Lower lobe of right lung (tissue), 2 donors: ENCODE measurements around the gene LRRC23. TPM values are rescaled to one million over a fixed set of nuclear protein-coding genes. Genes with fewer than 3 reads are reported as not detected.

ENCODE experiments used
- ATAC-seq, 2 donors: fragments of 200-7000 bp; cut with Tn5 transposase; one replicate each; pipeline ENCODE4 v1.9.1; 2020 to 2022; ENCODE audit warnings: mild to moderate bottlenecking in 2 of 2, moderate library complexity in 2 of 2
- DNase-seq: peaks from one replicate; pipeline ENCODE4 v3.0.0-alpha.2; 2020
- H3K27ac ChIP-seq: fragments of 200-600 bp; one replicate; pipeline ENCODE4 v1.8.0; 2022
- H3K27me3 ChIP-seq: fragments of 200-600 bp; one replicate; pipeline ENCODE4 v1.8.0; 2022; ENCODE audit warnings: low read depth
- H3K36me3 ChIP-seq: fragments of 200-600 bp; one replicate; pipeline ENCODE4 v1.8.0; 2022; ENCODE audit warnings: mild to moderate bottlenecking
- H3K4me1 ChIP-seq: fragments of 200-600 bp; one replicate; pipeline ENCODE4 v1.8.0; 2022
- H3K4me3 ChIP-seq: fragments of 200-600 bp; one replicate; pipeline ENCODE4 v1.8.0; 2022; ENCODE audit warnings: mild to moderate bottlenecking
- H3K9me3 ChIP-seq: fragments of 200-600 bp; one replicate; pipeline ENCODE4 v1.8.0; 2022
- CTCF ChIP-seq: fragments of 200-600 bp; IDR thresholded peaks from one replicate; pipeline ENCODE4 v1.8.0; 2022; ENCODE audit warnings: antibody characterized with exemption, mild to moderate bottlenecking
- intact Hi-C: fragments of 100-400 bp; cut with DNase I; formaldehyde crosslinking; loops from one replicate; pipeline ENCODE4 v1.11.0; 2022
- total RNA-seq: library from RNA; stranded (reverse); fragmentation: NEBNext Ultra II Directional; extraction: Animal tissue kit (Norgen Biotek cat#: 25700); gene quantifications from one replicate; pipeline ENCODE4 v1.2.1, GENCODE V29; 2021
- donor health status: DM: no; HTN: yes; CAD: no; lungs with severe emphysema.

Gene LRRC23
- total RNA-seq, 1 donor from 2014 or later, result 26.6 TPM

- TF ChIP-seq CTCF, result no peak
- peak; percentile 54 to 65 for ATAC-seq
- no peaks in the 10 kb centered on the region for H3K27me3 ChIP-seq
- no peaks in the 10 kb centered on the region for H3K9me3 ChIP-seq
- peak; percentile 77 for DNase-seq
- peak overlapping the region; percentile 82 for H3K4me3 ChIP-seq
- intact Hi-C loops, result no loop called here
- peaks cover 43% of the 10 kb centered on the region for H3K36me3 ChIP-seq
- peaks cover 48% of the 10 kb centered on the region for H3K4me1 ChIP-seq
- H3K27ac ChIP-seq, result peak overlapping the region; percentile 99
Measured at GRCh38 chr12:6943389-6943721, 38.7 kb downstream of the LRRC23 start.

- intact Hi-C loops, result no loop called here
Measured at GRCh38 chr12:6943722-6944380, 39.2 kb downstream of the LRRC23 start, which contains the start of the genes C12orf57 and RNU7-1. TSS of gene C12orf57 (plus strand) at chr12:6944022. CDS start at chr12:6944122, 100 bp downstream. TSS of gene RNU7-1 (plus strand) at chr12:6943816.

GRCh38 chr12:6944381-6945186, 40.0 kb downstream of the LRRC23 start:
- peak; percentile 93 for TF ChIP-seq CTCF
- H3K36me3 ChIP-seq, result peaks cover 36% of the 10 kb centered on the region
- H3K4me3 ChIP-seq, result peak overlapping the region; percentile 82
- H3K27ac ChIP-seq, result peak overlapping the region; percentile 99
- DNase-seq (peak; percentile 95), ATAC-seq (peak; percentile 82 to 85)
- intact Hi-C loops, result no loop called here
- H3K27me3 ChIP-seq, result no peaks in the 10 kb centered on the region
- no peaks in the 10 kb centered on the region for H3K9me3 ChIP-seq
- H3K4me1 ChIP-seq, result peaks cover 47% of the 10 kb centered on the region

More at GRCh38 chr12:6943722-6944380, 39.2 kb downstream of the LRRC23 start, which contains the start of the genes C12orf57 and RNU7-1:
- peak within 1 kb of the TSS; percentile 99 for H3K27ac ChIP-seq
- H3K4me3 ChIP-seq, result peak within 1 kb of the TSS; percentile 82
- H3K36me3 ChIP-seq, result peaks cover 42% of the 10 kb centered on the region
- TF ChIP-seq CTCF, result no peak
- peak; percentile 56 to 66 for ATAC-seq
- H3K4me1 ChIP-seq, result peaks cover 47% of the 10 kb centered on the region
- no peaks in the 10 kb centered on the region for H3K27me3 ChIP-seq
- no peaks in the 10 kb centered on the region for H3K9me3 ChIP-seq
- peak; percentile 81 for DNase-seq

- DNase-seq (peak; percentile 47), ATAC-seq (no peak)
- no peaks in the 10 kb centered on the region for H3K27me3 ChIP-seq
- peak overlapping the region; percentile 44 for H3K4me3 ChIP-seq
- no peaks in the 10 kb centered on the region for H3K9me3 ChIP-seq
- peak overlapping the region; percentile 78 for H3K27ac ChIP-seq
- H3K4me1 ChIP-seq, result peaks cover 56% of the 10 kb centered on the region
- TF ChIP-seq CTCF, result no peak
- H3K36me3 ChIP-seq, result peaks cover 27% of the 10 kb centered on the region
- intact Hi-C loops, result no loop called here
Measured at GRCh38 chr12:6945613-6946012, 41.0 kb downstream of the LRRC23 start.

- peak; percentile 83 for ATAC-seq
- no peak for TF ChIP-seq CTCF
- H3K27me3 ChIP-seq, result no peaks in the 10 kb centered on the region
- H3K27ac ChIP-seq, result peak overlapping the region; percentile 78
- H3K4me1 ChIP-seq, result peaks cover 60% of the 10 kb centered on the region
- peak; percentile 96 for DNase-seq
- H3K36me3 ChIP-seq, result peaks cover 20% of the 10 kb centered on the region
- intact Hi-C loops, result no loop called here
- peak overlapping the region; percentile 44 for H3K4me3 ChIP-seq
- H3K9me3 ChIP-seq, result no peaks in the 10 kb centered on the region
Measured at GRCh38 chr12:6946033-6946919, 41.7 kb downstream of the LRRC23 start.
